Measurements from ENCODE around the gene SLC35B2. TPM values are rescaled to one million over a fixed set of nuclear protein-coding genes. Genes with fewer than 3 reads are reported as not detected.

Gene SLC35B2
- total RNA-seq, 2 experiments from 2014 or later, result 6.4 to 7.0 TPM

DNA sequence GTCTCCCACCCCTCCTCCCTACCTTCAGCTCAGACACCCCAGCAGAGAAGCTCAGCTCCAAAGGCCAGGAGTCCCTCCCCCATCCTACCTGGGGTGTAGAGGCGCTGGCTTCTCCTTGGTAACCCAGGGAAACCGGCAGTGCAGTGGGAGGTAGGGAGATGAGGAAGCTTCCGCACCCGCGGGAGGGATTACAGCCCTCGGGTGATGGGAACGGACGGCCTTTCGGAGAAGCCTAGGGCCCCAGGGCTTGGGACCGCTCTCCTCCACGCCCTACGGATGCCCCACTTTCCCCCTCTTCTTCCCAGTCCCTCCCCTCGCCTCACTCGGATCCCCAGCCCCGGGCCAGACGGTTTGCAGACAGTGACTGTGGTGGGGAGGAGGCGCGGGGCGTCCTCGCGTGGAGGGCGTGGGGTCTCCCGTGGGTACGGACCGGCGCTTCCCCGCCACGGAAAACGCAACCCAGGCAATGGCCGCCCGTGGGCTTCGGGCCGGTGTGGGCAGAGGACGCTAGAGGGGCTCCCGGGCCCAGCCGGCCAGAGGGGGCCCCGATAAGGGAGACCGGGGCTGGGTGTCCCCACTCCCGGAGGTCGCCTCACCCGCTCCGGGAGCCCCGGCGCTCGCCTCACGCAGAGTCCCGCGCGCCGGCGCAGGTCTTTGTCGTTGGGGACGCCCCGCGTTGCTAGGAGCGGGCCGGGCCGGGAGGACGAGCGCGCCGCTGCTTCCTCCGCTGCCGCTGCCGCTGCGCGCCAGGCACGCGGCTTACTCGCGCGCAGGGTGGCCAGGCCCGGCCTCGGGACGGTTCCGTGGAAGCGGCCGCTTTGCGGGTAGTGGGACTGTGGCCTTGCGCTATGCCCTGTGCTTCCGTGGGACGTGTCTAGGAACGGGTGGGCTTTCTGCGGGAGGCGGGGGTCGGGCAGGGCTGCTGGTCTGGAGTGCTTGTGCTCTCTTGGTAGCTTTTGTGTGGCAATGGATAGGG is 40.0 kb upstream of the SLC35B2 start:
- ChIA-PET POLR2A (interaction anchor here (4.0 kb wide), 1 partner anchor 16 kb away, joined by 18 read pairs; the partner anchor contains the start of gene AARS2), CTCF (interaction anchor here (1.3 to 3.1 kb wide), 3 partner anchors 8 to 29 kb away, joined by 4 to 12 read pairs (median 4); partner anchors contain the start of gene AARS2)
- Mint-ChIP-seq H3K36me3 (ENCODE audit: low read depth) (peaks cover 23% of the 10 kb centered on the region), H3K4me3 (peak overlapping the region; percentile 54), H3K27ac (no peak overlapping the region), H3K4me1 (ENCODE audit: low read depth) (peaks cover 15% of the 10 kb centered on the region), H3K27me3 (peaks cover 44% of the 10 kb centered on the region), H3K9me3 (no peaks in the 10 kb centered on the region)
- Histone ChIP-seq H3K4me1 (ENCODE audit: insufficient read depth, low read length) (peaks cover 16% of the 10 kb centered on the region), H3K9me3 (ENCODE audit: control insufficient read depth in 1 of 2, insufficient read depth in 1 of 2, low read length in 2 of 2) (peaks cover 0 to 5% of the 10 kb centered on the region in 2 experiments), H3K27ac (ENCODE audit: low read depth in 1 of 2, low read length in 2 of 2) (no peak overlapping the region), H3K36me3 (ENCODE audit: insufficient read depth, low read length) (peaks cover 18% of the 10 kb centered on the region), H3K4me3 (ENCODE audit: low read length) (peak overlapping the region; percentile 40), H3K27me3 (ENCODE audit: control insufficient read depth in 1 of 2, insufficient read depth in 2 of 2, low read length in 2 of 2) (peaks cover 38 to 46% of the 10 kb centered on the region in 2 experiments)
- ATAC-seq (ENCODE audit: poor library complexity) (peak; percentile 88), DNase-seq (peak; percentile 13 to 71 (median 44))
- intact Hi-C loops (cut with DNase I, micrococcal nuclease), result no loop called here
- TF ChIP-seq, protein P1, sequence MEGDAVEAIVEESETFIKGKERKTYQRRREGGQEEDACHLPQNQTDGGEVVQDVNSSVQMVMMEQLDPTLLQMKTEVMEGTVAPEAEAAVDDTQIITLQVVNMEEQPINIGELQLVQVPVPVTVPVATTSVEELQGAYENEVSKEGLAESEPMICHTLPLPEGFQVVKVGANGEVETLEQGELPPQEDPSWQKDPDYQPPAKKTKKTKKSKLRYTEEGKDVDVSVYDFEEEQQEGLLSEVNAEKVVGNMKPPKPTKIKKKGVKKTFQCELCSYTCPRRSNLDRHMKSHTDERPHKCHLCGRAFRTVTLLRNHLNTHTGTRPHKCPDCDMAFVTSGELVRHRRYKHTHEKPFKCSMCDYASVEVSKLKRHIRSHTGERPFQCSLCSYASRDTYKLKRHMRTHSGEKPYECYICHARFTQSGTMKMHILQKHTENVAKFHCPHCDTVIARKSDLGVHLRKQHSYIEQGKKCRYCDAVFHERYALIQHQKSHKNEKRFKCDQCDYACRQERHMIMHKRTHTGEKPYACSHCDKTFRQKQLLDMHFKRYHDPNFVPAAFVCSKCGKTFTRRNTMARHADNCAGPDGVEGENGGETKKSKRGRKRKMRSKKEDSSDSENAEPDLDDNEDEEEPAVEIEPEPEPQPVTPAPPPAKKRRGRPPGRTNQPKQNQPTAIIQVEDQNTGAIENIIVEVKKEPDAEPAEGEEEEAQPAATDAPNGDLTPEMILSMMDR (IDR thresholded peaks at IDR 0.05), result no peak

DNA sequence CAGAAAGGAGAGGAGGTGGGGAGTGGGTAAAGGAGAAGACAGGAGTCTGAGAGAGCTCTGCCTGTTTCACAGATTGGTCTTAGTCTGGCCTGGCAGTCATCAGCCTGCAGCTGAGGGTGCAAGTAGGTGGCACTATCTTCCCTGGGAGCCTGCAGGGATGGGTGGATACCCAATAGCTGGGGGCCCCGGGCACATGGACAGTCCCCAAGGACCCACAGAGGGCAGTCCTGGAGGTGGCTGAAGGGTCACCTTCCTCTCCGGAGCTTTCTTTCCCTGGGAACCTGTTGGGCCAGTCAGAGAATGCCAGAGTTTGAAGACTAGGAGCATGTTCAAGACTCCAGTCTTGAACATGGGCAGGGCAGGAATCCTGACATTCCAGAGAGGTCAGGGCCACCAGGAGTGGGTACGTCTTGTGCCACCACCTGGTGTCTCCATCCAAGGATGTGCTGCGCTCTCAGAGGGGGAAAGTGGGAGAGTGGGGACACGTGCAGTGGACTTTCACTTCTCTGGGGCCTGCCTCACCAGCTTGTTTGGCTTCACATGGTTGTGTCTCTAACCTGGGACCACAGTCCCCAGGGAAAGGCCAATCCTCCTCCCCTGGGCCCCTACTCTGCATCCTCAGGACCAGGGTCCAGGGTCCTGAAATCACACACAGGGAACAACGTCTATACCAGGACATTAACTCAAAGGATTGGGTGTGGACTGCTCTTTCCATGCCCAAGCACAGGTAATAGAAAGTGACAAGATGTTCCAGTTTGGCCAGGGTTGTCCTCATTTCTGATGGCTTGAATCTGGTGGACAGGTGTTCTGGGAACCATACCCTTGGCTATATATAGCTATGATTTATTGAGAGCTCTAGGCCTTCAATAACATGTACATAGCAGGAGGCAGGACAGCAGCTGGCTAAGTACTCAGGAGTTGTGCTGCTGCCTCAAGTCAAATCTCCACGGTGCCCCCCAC is 37.8 kb upstream of the SLC35B2 start:
- H3K4me3 ChIP-seq (ENCODE audit: low read length), result no peak overlapping the region
- no peak overlapping the region for H3K4me3 Mint-ChIP-seq
- no peak for ATAC-seq (ENCODE audit: poor library complexity)
- DNase-seq, result no peak
- intact Hi-C loops (cut with DNase I, micrococcal nuclease), result no loop called here
- no peak overlapping the region for H3K27ac Mint-ChIP-seq
- H3K27me3 Mint-ChIP-seq, result peaks cover 66% of the 10 kb centered on the region
- peaks cover 15% of the 10 kb centered on the region for H3K4me1 Mint-ChIP-seq (ENCODE audit: low read depth)
- no peak overlapping the region for H3K27ac ChIP-seq (ENCODE audit: low read depth in 1 of 2, low read length in 2 of 2)
- H3K27me3 ChIP-seq (ENCODE audit: control insufficient read depth in 1 of 2, insufficient read depth in 2 of 2, low read length in 2 of 2), result peaks cover 51 to 65% of the 10 kb centered on the region in 2 experiments
- H3K36me3 ChIP-seq (ENCODE audit: insufficient read depth, low read length), result no peaks in the 10 kb centered on the region
- H3K36me3 Mint-ChIP-seq (ENCODE audit: low read depth), result peaks cover 2% of the 10 kb centered on the region
- H3K4me1 ChIP-seq (ENCODE audit: insufficient read depth, low read length), result peaks cover 16% of the 10 kb centered on the region
- ChIA-PET POLR2A (interaction anchor here (1.5 to 4.0 kb wide), 2 partner anchors 18 to 48 kb away, joined by 4 to 18 read pairs; partner anchors contain the start of gene AARS2), CTCF (interaction anchor here (1.2 to 3.1 kb wide), 3 partner anchors 10 to 27 kb away, joined by 4 to 12 read pairs (median 5); partner anchors contain the start of gene AARS2)
- peaks cover 0 to 5% of the 10 kb centered on the region in 2 experiments for H3K9me3 ChIP-seq (ENCODE audit: control insufficient read depth in 1 of 2, insufficient read depth in 1 of 2, low read length in 2 of 2)
- TF ChIP-seq, protein P1 (IDR thresholded peaks at IDR 0.05), result no peak
- no peaks in the 10 kb centered on the region for H3K9me3 Mint-ChIP-seq
